HG02981 (cell line): ENCODE measurements around the gene EVA1C.
"Not testable (repeated sequence)": the region's sequence is repeated elsewhere in the genome, so short reads cannot be mapped to it uniquely, and the experiment has no call there.

ENCODE experiments used
- ATAC-seq: cut with Tn5 transposase; IDR thresholded peaks from one replicate; pipeline ENCODE4 v1.9.1; 2021; ENCODE audit warnings: mild to moderate bottlenecking, moderate library complexity; ENCODE audit not compliant: unreplicated experiment

EVA1C gene

DNA sequence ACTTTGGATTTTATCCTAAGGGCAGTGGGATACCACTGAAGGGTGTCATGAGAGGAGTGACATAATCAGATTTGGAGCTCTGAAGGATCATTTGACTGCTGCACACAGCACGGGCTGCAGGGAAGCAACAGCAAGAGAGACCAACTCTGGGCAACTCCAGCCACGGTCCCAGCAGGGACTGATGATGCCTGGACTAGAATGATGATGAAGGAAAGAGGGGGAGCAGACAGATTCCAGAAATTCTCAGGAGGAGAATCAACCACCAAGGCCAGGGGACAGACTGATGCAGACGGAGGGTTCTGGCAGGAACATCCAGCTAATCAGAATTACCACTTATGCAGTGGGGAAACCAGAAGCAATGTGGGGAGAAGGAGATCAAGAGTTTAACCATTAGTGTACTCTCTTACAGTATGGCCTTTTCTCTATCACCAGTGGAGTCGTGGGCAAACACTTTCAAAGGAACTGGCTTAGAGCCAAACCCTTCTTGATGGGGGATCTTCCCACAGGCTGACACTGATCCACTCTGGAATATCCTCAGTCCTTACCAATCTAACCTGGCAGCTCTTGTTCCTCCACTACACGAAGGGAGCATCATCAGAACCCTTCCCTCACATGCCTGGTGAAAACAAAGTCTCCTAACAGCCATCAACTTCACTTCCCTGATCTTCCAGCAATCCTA lies 23.0 kb upstream of the EVA1C start:
- ATAC-seq, result no peak

DNA sequence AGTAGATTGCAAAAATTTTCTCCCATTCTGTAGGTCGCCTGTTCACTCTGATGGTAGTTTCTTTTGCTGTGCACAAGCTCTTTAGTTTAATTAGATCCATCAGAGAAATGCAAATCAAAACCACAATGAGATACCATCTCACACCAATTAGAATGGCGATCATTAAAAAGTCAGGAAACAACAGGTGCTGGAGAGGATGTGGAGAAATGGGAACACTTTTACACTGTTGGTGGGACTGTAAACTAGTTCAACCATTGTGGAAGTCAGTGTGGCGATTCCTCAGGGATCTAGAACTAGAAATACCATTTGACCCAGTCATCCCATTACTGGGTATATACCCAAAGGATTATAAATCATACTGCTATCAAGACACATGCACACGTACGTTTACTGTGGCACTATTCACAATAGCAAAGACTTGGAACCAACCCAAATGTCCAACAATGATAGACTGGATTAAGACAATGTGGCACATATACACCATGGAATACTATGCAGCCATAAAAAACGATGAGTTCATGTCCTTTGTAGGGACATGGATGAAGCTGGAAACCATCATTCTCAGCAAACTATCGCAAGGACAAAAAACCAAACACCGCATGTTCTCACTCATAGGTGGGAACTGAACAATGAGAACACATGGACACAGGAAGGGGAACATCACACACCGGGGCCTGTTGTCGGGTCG lies 21.8 kb upstream of the EVA1C start:
- not testable (repeated sequence) for ATAC-seq

DNA sequence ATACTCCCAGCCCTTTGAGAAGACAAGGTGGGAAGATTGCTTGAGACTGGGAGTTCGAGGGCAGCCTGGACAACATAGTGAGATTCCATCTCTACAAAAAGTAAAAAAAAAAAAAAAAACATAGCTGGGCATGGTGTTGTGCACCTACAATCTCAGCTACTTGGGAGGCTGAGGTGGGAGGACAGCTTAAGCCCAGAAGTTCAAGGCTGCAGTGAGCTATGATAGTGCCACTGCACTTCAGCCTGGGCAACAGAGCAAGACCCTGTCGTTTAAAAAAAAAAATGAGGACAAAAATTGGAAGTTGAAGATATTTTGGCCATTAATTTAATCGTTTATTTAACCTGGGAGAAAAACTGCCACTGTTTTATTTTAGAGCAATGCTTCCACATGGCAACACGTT lies 20.8 kb upstream of the EVA1C start:
- ATAC-seq, result no peak

DNA sequence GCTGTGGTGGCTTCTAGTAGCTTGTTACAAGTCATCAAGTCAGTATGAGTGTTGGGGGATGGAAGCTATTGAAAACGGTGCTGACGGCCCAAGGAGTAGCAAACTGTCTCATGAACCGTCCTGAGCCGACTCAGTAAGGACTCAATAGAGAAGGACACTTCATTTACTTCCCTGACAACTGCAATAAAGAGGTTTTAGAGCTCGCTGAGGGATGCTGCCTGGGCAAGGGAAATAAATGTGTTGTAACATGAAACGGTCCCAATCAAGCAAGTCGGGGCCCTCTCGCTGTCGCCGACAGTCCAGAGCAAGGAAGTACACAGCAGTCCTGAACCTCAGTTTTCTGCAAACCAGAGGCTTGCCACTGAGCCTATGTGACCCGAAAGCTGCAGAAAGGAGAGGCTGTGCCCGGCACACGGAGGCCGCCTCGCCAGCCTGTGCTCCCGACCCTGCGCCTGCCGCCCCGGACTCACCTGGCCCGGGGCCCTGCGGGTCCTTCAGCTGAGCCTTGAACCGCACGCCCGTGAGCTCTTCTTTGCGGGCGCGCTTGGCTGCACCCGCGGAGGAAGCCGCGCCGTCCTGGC lies 20.1 kb upstream of the EVA1C start:
- peak; percentile 35 for ATAC-seq

DNA sequence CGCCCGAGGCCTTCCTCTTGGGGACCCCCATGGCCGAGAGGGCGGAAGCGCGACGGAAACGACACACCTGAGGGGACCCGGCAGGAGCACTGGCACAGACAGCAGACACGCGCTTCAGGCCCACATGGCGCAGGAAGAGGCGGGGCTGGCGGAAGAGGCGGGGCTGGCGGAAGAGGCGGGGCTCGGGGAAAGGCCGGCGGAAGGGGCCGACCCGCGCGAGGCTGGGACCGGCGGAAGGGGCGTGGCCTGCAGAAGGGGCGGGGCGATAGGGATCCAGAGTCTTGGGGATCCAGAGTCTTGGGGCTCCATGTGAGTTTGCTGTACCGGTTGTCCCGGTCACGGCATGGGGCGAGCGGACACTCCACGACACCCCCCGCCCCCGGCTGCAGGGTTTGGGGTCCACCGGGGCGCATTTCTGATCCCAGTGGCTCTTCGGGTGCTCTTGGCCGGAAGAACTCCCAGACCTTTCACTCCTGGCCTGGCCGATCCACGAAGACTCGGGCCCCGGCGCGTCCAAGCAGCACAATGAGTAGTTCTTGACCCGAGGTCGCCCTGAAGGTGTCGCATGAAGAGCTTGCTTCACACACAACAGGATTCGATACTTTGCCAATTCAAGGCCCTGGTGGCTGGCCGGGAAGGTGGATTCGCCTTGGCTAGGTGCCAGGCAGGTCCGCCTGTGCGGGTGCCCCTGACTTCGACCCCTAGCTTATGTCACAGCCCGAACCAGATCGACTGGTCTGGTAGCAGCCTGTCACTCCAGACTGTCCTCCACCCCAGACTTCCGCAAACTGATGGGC lies 19.4 kb upstream of the EVA1C start, which contains the start of gene URB1:
TSS of gene URB1 (minus strand) at position 133 of the 797 bp plus-strand sequence. CDS start at position 31, 102 bp downstream.
- peak; percentile 93 for ATAC-seq

DNA sequence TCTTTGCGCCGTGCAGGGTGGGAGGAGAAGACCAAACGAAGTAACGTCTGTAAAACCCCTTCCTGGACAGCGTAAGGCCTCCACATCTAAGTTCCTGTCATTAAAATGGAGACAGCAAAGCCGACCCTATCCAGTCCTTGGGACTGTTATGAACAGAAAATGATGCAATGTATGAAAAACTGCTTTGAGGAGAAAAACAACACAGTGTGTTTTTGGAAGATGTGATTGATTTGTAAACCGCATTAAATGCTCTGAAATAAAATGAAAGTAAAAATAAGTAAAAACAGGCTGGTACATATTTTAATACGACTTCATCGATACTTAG lies 18.9 kb upstream of the EVA1C start:
- no peak for ATAC-seq

DNA sequence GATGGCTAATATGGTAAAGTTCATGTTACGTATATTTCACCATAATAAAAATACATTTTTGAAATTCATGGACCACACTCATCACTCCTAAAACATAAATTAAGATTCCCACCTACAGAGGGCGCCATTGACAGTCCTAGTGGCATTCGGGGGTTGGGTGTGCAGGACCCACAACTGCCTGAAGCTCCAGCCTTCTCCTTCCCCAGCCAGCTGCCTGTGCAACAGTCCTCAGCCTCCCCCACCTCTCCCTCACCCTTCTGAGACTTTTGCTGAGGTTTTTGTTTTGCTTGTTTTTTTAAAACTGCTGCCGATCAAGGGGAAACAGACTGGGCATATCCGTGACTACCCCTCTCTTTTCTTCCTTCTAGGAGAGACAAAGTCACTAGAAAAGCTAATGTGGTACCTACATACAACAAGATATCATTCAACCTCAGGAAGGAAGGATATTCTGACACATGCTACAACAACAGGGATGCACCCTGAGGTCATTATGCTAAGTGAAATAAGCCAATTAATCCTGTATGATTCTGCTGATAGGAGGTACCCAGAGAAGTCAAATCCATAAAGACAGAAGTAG lies 9.2 kb upstream of the EVA1C start:
- no peak for ATAC-seq

DNA sequence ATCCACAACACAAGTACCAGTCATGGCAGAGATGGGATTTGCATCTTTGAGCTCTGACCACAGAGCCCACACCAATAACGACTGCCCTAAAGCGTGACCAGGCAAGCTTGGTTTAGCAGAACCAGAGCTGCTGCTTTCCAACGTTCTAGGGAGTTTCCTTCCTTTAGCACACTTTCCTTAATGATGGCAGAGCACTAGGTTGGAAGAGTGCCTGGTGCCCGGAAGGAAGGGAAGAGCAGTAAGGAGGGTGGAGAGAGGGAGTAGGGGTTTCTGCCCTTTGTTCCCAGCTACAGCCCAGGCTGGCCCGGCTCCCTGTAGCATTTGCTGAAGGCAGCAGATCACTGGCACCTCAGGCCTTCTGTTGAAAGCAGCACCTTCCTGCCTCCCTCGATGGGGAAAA lies 6.1 kb upstream of the EVA1C start:
- no peak for ATAC-seq

DNA sequence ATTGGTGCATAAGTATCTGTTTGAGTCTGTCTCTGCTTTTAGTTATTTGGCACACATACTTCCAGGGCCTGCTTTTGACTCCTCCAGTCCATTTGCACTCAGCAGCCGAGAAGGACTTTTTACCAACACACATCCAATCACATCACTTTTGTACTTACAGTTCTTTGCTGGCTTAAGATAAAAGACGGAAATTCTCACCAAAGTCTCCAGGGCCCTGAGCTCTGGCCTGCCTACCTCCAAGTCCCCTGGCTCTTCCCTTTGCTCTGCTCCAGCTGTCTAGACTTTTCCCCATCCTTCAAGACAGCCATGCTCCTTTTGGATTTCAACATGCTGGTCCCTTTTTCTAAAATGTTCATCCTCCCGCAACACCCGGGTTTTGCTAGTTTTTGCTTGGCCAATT lies 2.2 kb upstream of the EVA1C start:
- ATAC-seq, result no peak

DNA sequence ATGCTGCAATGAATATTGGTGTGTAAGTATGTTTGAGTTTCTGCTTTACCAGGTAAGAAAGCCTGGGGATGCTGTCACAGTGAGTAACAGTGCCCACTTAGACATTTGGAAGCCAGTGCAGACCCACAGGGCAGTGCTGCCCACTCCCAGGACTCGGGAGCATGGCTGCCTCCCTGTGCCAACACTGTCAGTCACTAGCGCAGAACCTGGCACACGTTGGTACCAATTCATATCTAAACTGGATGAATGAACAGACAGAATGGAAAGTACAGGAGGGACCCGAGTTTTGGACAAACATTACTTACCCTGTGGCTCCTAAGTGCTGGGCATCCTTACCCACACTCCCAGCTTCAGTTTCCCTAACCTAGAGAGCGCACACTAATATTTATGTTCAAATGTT lies 1.6 kb upstream of the EVA1C start:
- no peak for ATAC-seq

DNA sequence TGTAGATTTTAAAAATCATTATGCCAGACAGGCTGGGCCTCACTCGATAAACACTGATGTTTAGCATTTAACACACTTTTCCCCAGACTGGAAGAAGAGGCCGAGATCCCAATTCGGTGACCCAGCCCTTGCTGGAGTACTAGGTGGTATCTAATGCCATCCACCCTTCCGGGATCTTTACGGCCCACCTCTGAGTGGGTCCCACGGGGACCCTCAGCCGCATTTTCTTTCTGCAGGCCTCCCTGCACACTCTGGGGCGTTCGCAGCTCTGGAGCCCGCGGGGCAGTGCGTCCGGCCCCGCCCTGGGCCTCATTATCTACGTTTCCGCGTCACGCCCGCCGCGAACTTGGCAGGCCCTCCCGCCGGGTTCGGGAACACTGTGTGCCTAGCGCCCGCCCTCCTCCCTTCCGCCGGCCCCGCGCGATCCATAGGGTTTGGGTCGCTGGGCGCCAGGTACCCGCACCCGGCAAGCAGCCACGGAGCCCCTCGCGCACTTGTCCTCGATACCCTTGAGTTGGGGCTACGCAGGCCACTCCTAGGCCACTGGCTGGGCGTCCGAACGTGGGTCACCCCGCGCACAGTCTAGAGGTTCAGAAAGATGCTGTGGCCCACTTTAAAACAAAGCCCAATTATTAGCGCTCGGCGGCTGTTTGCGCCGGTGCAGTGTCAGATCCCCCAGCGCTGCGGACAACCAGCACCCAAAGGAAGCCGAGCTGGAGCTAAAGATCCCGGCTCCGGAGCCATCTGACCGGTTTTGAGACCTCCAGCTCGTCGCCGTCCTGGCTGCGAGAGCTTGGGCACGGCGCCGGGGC lies 950 bp upstream of the EVA1C start:
- no peak for ATAC-seq

DNA sequence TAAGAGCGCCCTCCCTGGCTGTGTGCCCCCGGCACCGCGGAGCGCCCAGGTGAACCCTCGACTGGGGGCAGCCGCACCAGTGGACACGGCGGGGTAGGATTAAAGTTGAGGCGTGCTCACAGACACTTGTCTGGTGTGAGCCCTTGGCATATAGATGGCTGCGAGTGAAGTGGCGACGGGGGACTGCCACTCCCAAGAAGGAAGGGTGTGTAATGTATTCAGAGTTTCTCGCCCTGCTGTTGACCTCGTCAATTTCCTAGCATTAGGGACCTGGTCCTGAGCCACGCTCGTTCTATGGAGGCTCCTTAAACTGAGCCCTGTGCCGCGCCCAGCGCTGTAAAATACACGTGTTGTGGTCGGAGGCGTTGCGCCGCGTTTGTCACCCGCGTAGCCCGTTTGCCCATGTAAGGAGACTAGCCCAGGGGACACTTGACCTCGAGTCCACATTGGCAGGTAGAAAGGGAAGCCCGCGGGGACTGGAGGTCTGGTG lies 554 bp downstream of the EVA1C start:
- no peak for ATAC-seq

DNA sequence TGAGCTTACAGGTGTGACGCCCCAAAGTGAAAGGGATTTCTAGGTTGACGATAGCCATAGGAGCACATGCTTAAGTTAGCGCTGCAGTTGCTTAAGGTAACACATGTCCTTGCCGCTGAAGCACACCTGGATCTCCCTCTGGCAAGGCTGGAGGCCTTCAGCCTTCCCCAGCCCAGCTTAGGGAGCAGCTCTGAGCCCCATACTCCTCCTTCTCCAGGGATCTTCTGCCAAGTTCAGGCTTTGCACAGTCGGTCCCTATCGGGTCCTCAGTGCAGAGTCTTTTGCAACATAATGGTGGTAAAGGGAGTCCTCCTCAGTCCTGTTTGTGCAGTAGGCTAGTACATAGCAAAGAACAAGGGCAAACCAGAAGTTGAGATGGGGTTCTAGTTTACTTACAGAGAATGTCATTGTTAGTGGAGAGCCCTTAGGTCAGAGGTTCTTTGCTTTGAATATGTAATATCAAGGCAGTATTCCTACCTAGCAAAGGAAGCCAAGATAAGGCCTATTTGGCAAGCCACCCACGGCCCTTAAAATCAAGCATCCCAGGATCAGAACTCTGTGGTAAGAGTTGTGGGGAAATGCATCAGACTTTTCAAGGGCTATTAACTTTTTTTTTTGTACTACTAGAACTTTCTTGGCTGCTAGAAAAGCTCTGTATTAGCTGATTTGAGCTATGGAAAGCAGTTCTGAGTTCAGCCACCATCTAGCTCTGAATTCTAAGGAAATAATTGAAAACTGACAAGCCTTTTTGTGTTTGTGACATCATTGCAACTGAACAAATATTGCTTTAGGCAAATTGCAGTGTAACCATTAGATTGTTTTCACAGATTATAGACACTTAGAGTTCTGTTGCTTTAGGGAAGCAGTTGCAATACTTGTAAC lies 1.4 kb downstream of the EVA1C start:
- ATAC-seq, result no peak

DNA sequence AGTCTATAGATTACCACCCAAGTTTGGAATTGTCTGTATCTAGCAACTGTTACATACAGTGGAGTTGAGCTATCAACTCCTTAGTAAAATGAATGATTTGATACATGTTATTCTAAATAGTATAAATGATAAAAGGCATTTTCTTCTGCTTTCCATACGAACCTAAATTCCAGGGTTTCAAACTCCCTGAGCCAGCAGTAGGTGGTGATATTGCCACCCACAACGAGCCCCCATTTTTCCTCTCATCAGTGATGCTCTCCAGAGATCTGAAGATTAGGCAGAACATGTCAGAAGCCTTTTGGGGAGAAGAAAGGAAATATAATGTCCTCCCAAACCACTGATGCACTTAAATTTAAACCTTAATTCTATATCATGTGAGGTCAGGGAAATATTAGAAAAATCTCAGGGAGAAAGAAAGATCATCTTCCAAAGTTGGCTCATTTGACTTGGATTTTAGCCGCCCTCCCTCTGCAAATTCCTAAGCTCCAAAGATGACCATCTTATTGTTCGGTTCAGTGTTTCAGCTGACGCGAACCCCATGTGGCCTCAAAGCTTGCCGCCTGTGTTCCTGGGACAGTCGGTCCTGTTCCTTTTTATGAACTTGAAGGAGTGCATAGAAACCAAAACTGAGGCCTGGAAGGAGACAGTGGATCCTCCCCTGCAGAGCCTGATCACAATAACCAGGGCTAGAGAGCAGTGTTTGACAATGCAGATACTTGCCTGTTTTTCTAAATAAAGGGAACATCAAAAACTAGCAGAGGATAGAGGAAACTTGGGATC lies 2.3 kb downstream of the EVA1C start:
- ATAC-seq, result no peak

DNA sequence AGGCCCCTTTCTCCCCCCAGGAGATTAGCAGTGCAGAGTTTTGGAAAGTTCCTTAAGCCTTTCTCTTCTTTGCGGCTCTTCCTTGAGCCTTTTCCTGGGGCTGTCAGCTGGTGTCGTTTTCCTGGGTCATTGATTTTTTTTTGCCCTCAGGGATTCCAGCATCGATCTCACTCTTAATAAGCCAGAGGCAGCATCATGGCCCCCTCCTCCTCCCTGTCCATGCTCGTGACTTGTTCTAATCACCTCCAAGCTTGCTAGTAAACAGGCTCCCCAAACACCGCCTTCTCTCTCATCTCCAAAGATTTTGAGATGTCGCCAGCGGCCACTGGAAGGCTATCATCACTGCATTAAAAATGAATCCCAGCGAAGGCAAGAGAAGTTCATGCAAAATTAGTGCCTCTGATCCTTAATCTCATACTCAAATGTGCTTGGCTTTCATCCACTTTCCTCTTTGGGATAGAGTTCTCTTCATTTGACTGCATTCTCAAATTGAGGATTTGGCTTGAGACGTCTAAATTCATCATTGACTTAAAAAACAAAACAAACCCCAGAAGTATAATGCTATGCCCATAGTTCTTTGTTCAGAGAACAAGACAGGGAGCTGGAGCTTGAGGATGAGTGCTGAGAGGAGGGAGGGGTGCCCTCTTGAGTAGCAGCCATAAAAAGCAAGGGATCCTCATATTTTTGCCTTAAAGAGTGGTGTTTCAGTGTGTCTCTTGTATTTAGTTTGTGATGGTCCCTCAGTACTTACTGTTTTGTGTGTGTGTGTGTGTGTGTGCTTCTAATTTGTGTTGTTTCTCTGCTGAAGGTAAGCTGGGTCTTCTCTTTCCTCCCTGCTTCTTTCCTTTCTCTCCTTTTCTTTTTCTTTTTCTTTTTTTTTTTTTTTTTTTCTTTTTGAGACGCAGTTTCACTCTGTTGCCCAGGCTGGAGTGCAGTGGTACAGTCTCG lies 3.2 kb downstream of the EVA1C start:
- no peak for ATAC-seq

DNA sequence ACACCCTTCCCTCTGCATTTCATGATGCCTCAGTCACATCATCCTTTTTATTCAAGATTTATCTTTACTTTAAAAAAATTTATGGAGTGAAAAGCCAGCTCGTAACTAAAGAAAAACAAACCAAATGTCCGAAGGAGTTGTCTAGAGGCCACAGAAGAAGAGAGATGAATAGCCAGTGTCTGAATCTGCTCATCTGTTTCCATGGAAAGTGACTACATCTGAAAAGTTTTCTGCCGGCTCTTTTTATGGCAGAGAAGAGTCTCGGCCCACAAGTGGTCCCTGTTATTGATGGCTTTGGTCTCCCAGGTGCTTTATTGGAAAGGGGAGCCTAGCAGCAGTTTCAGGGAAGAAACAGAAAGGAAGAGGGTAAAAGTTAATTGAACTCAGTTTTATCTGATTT lies 5.6 kb downstream of the EVA1C start:
- no peak for ATAC-seq

DNA sequence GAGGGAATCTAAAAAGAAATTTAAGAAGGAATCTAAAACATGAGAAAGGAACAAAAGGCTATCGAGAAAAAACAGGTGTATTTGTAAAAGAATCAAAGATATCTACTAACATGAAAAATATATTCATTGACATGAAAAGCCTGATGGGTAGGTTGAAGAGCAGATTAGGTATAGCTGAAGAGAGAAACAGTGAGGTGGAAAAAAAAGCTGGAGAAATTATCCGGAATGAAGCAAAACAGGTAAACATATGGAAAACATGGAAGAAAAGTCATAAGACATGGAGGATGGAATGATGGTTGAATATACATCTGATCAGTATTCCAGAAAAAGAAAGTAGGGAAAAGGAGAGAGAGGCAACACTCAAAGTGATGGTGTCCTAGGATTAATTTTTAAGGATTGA lies 9.6 kb downstream of the EVA1C start:
- no peak for ATAC-seq
